HEK293 (cell line): ENCODE data around the gene VANGL2.

ENCODE experiments used
- CTCF ChIA-PET: fragments of 350-600 bp; formaldehyde crosslinking; extraction: SDS; loops from one replicate; lab custom pipeline; 2021; ENCODE audit warnings: antibody characterized with exemption; lab: Yijun Ruan, JAX
- POLR2A ChIA-PET: fragments of 300-600 bp; formaldehyde crosslinking; extraction: SDS; loops from one replicate; lab custom pipeline; 2020; ENCODE audit warnings: antibody characterized with exemption, inconsistent platforms; lab: Yijun Ruan, JAX
- H3K27ac ChIP-seq: fragments of 200-500 bp; sonication (Bioruptor generic); 2 replicates; pipeline ENCODE4 v1.5.1; 2014; ENCODE audit warnings: low read depth, low read length, control low read depth, inconsistent platforms; ENCODE audit errors: extremely low read depth
- H3K36me3 ChIP-seq, 2 experiments: fragments of 200-500 bp in 1 of 2; sonication (Bioruptor generic) in 1 of 2; 1 replicate in 1 of 2; 2 replicates in 1 of 2; pipeline ENCODE4 v1.5.1; 2014 to 2017; ENCODE audit warnings: inconsistent platforms in 2 of 2, low read length in 2 of 2; ENCODE audit not compliant: control insufficient read depth in 2 of 2, insufficient read depth in 1 of 2
- H3K4me1 ChIP-seq: fragments of 200-500 bp; sonication (Bioruptor generic); 2 replicates; pipeline ENCODE4 v1.5.1; 2014; ENCODE audit warnings: mild to moderate bottlenecking, low read length, inconsistent platforms; ENCODE audit not compliant: control insufficient read depth, insufficient read depth
- H3K4me3 ChIP-seq: 2 replicates; pipeline ENCODE4 v1.5.1; 2011; ENCODE audit warnings: low read depth, mild to moderate bottlenecking, control low read depth, low read length, moderate library complexity
- H3K9me3 ChIP-seq: fragments of 200-500 bp; sonication (Bioruptor generic); 2 replicates; pipeline ENCODE4 v1.5.1; 2014; ENCODE audit warnings: low read depth, low read length, inconsistent platforms; ENCODE audit not compliant: control insufficient read depth, insufficient read depth
- ELK4 ChIP-seq: IDR thresholded peaks from 2 replicates; pipeline ENCODE4 v1.6.1; 2011; ENCODE audit warnings: mild to moderate bottlenecking, low read depth, low read length, borderline replicate concordance
- GLI4 ChIP-seq: fragments of 450-650 bp; formaldehyde crosslinking; IDR thresholded peaks from 2 replicates; pipeline ENCODE4 v1.5.1; 2016; ENCODE audit warnings: missing biosample characterization, missing genetic modification characterization
- INSM2 ChIP-seq: fragments of 450-650 bp; formaldehyde crosslinking; IDR thresholded peaks from 2 replicates; pipeline ENCODE4 v1.5.1; 2016; ENCODE audit warnings: missing biosample characterization, missing genetic modification characterization
- SP3 ChIP-seq: fragments of 450-650 bp; formaldehyde crosslinking; IDR thresholded peaks from 2 replicates; pipeline ENCODE4 v1.5.1; 2016; ENCODE audit warnings: missing biosample characterization, missing genetic modification characterization
- TSHZ1 ChIP-seq: fragments of 450-650 bp; formaldehyde crosslinking; IDR thresholded peaks from 2 replicates; pipeline ENCODE4 v1.5.1; 2016; ENCODE audit warnings: missing biosample characterization, missing genetic modification characterization, borderline replicate concordance
- YY2 ChIP-seq: fragments of 450-650 bp; formaldehyde crosslinking; IDR thresholded peaks from 2 replicates; pipeline ENCODE4 v1.5.1; 2016; ENCODE audit warnings: missing biosample characterization, missing genetic modification characterization
- ZBTB11 ChIP-seq: fragments of 450-650 bp; formaldehyde crosslinking; conservative IDR thresholded peaks from 2 replicates; pipeline ENCODE4 v1.5.1; 2016; ENCODE audit warnings: low read depth, missing biosample characterization, missing genetic modification characterization
- ZBTB48 ChIP-seq: fragments of 450-650 bp; formaldehyde crosslinking; IDR thresholded peaks from 2 replicates; pipeline ENCODE4 v1.5.1; 2016; ENCODE audit warnings: missing biosample characterization, missing genetic modification characterization
- ZFP37 ChIP-seq: fragments of 450-650 bp; formaldehyde crosslinking; IDR thresholded peaks from 2 replicates; pipeline ENCODE4 v1.5.1; 2016; ENCODE audit warnings: missing biosample characterization, missing genetic modification characterization
- ZFP41 ChIP-seq: fragments of 450-650 bp; formaldehyde crosslinking; IDR thresholded peaks from 2 replicates; pipeline ENCODE4 v1.5.1; 2016; ENCODE audit warnings: missing biosample characterization, missing genetic modification characterization, borderline replicate concordance
- ZNF155 ChIP-seq: fragments of 450-650 bp; formaldehyde crosslinking; IDR thresholded peaks from 2 replicates; pipeline ENCODE4 v1.5.1; 2016; ENCODE audit warnings: missing biosample characterization, missing genetic modification characterization
- ZNF174 ChIP-seq: fragments of 450-650 bp; formaldehyde crosslinking; IDR thresholded peaks from 2 replicates; pipeline ENCODE4 v1.5.0; 2017; ENCODE audit warnings: missing biosample characterization, mild to moderate bottlenecking, missing genetic modification characterization
- ZNF223 ChIP-seq: fragments of 450-650 bp; formaldehyde crosslinking; IDR thresholded peaks from 2 replicates; pipeline ENCODE4 v1.5.1; 2016; ENCODE audit warnings: missing biosample characterization, missing genetic modification characterization
- ZNF274 ChIP-seq, 2 experiments: fragments of 200-500 bp in 1 of 2; fragments of 450-650 bp in 1 of 2; sonication (Bioruptor generic) in 1 of 2; formaldehyde crosslinking in 1 of 2; IDR thresholded peaks; 2 replicates each; pipeline versions ENCODE4 v1.5.1 to v1.6.1; 2014 to 2016; ENCODE audit warnings: borderline replicate concordance in 1 of 2, inconsistent platforms in 1 of 2, low read length in 1 of 2, missing biosample characterization in 1 of 2, missing genetic modification characterization in 1 of 2
- ZNF341 ChIP-seq: fragments of 450-650 bp; formaldehyde crosslinking; IDR thresholded peaks from 2 replicates; pipeline ENCODE4; 2016; ENCODE audit warnings: low read depth, missing biosample characterization, missing genetic modification characterization
- ZNF433 ChIP-seq: fragments of 450-650 bp; formaldehyde crosslinking; IDR thresholded peaks from 2 replicates; pipeline ENCODE4 v1.5.1; 2016; ENCODE audit warnings: missing biosample characterization, missing genetic modification characterization, low read depth
- ZNF621 ChIP-seq: fragments of 450-650 bp; formaldehyde crosslinking; IDR thresholded peaks from 2 replicates; pipeline ENCODE4 v1.5.1; 2017; ENCODE audit warnings: missing biosample characterization, missing genetic modification characterization
- ZNF654 ChIP-seq: fragments of 450-650 bp; formaldehyde crosslinking; IDR thresholded peaks from 2 replicates; pipeline ENCODE4 v1.5.1; 2016; ENCODE audit warnings: low read depth, missing biosample characterization, missing genetic modification characterization
- ZNF701 ChIP-seq: fragments of 450-650 bp; formaldehyde crosslinking; IDR thresholded peaks from 2 replicates; pipeline ENCODE4 v1.5.1; 2016; ENCODE audit warnings: missing biosample characterization, missing genetic modification characterization

VANGL2 gene

GRCh38 chr1:160432371-160432786 is 32.0 kb downstream of the VANGL2 start (continued):
- TF ChIP-seq TSHZ1 (tag by site-specific recombination) (no peak), ZNF433 (tag by site-specific recombination) (no peak), INSM2 (tag by site-specific recombination) (no peak), GLI4 (tag by site-specific recombination) (no peak), SP3 (no peak), ZNF223 (no peak), ZNF174 (tag by site-specific recombination) (no peak), ZBTB11 (no peak), ZBTB48 (tag by site-specific recombination) (no peak), ZNF341 (tag by site-specific recombination) (no peak), ZNF621 (no peak), ZNF701 (tag by site-specific recombination) (no peak), YY2 (tag by site-specific recombination) (no peak), ELK4 (no peak), ZFP41 (no peak), ZNF155 (no peak), ZNF654 (no peak)
- TF ChIP-seq, all 188 proteins: peak for 0

- TF ChIP-seq ZFP37 (tag by site-specific recombination) (no peak), ZNF274 (IDR thresholded peaks at IDR 0.05; ENCODE audit: low read length) (no peak), ZNF274 (tag by site-specific recombination; IDR thresholded peaks at IDR 0.05; ENCODE audit: borderline replicate concordance) (no peak)
- TF ChIP-seq, all 188 proteins: peak for 0
- no peak overlapping the region for H3K4me3 ChIP-seq
- H3K4me1 ChIP-seq = no peaks in the 10 kb centered on the region
- POLR2A ChIA-PET = no interaction called here
- H3K9me3 ChIP-seq = no peaks in the 10 kb centered on the region
- H3K36me3 ChIP-seq = no peaks in the 10 kb centered on the region
- CTCF ChIA-PET = interaction anchor here (0.6 kb wide), 1 partner anchor 1002 kb away, joined by 3 read pairs; no protein-coding TSS in a partner anchor
- no peak overlapping the region for H3K27ac ChIP-seq
Observed at GRCh38 chr1:160436966-160437365, 36.6 kb downstream of the VANGL2 start.
